ENCODE data around the gene FNDC3A.

FNDC3A gene

DNA sequence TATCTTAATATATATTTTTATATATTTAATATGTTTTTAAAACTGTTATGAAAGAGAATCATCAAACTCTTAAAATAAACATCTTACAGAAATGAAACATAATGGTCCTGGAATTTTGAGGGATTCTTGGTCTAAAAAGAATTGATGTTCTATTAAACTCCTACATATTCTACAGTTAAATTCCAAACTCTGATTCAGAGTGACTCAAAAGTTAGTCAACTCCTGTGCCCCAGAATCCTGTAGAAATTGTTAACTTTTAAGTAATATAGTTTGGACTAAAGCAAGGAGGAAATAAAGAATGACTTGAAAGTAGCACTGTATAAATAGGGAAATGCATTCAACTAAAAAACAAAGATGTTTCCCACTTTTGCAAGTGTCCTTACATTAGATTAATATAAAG lies 47.7 kb downstream of the FNDC3A start:
- in situ Hi-C loops (cut with HindIII; ENCODE audit: low pct_unique_long_range_greater_than_20kb, low sequenced_read_pairs) = no loop called here
- no peak for TF ChIP-seq JUND (IDR thresholded peaks at IDR 0.05; ENCODE audit: low read depth)
- no peak for DNase-seq (ENCODE audit: low read depth in 1 of 2, low spot score in 1 of 2)

GRCh38 chr13:49026851-49027250 lies 51.1 kb downstream of the FNDC3A start:
- no peak for DNase-seq (ENCODE audit: low read depth in 1 of 2, low spot score in 1 of 2)
- in situ Hi-C loops (cut with HindIII; ENCODE audit: low pct_unique_long_range_greater_than_20kb, low sequenced_read_pairs) = no loop called here
- TF ChIP-seq JUND (IDR thresholded peaks at IDR 0.05; ENCODE audit: low read depth) = no peak

GRCh38 chr13:49029570-49029969 lies 53.9 kb downstream of the FNDC3A start:
- in situ Hi-C loops (cut with HindIII; ENCODE audit: low pct_unique_long_range_greater_than_20kb, low sequenced_read_pairs) = no loop called here
- no peak for DNase-seq (ENCODE audit: low read depth in 1 of 2, low spot score in 1 of 2)
- TF ChIP-seq JUND (IDR thresholded peaks at IDR 0.05; ENCODE audit: low read depth) = no peak

DNA sequence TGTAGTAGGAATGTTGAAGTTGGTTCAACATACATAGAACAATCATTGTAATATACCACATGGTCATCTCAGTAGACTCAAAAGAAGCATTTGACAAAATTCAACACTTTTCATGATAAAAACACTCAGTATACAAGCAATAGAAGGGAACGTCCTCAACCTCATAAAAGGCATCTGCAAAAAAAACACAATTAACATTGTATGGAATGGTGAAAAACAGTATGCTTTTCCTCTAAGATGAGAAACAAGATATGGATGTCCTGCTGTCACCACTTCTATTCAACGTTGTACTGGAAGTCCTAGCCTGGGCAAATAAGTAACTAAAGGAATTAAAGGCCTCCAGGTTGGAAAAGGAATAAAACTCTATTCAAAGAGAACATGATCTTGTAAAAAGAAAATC lies 54.5 kb downstream of the FNDC3A start:
- TF ChIP-seq JUND (IDR thresholded peaks at IDR 0.05; ENCODE audit: low read depth) = no peak
- no peak for DNase-seq (ENCODE audit: low read depth in 1 of 2, low spot score in 1 of 2)
- in situ Hi-C loops (cut with HindIII; ENCODE audit: low pct_unique_long_range_greater_than_20kb, low sequenced_read_pairs) = no loop called here

GRCh38 chr13:49040872-49041271 lies 65.2 kb downstream of the FNDC3A start:
- in situ Hi-C loops (cut with HindIII; ENCODE audit: low pct_unique_long_range_greater_than_20kb, low sequenced_read_pairs) = no loop called here
- no peak for TF ChIP-seq JUND (IDR thresholded peaks at IDR 0.05; ENCODE audit: low read depth)
- no peak for DNase-seq (ENCODE audit: low read depth in 1 of 2, low spot score in 1 of 2)

DNA sequence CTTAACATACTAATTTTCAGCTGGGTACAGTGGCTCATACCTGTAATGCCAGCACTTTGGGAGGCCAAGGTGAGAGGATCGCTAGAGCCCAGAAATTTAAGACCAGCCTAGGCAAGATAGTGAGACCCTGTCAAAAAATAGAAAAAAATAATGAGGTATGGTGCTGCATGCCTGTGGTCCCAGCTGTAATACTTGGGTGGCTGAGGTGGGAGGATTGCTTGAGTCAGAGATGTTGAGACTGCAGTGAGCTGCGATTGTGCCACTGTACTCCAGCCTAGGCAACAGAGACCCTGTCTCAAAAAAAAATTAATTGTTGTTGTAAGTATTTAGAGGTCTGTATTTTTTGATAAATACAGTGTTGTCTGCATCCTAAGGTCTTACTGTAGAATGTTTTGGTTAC lies 66.8 kb downstream of the FNDC3A start:
- DNase-seq (ENCODE audit: low read depth in 1 of 2, low spot score in 1 of 2) = no peak
- in situ Hi-C loops (cut with HindIII; ENCODE audit: low pct_unique_long_range_greater_than_20kb, low sequenced_read_pairs) = no loop called here
- TF ChIP-seq JUND (IDR thresholded peaks at IDR 0.05; ENCODE audit: low read depth) = no peak

DNA sequence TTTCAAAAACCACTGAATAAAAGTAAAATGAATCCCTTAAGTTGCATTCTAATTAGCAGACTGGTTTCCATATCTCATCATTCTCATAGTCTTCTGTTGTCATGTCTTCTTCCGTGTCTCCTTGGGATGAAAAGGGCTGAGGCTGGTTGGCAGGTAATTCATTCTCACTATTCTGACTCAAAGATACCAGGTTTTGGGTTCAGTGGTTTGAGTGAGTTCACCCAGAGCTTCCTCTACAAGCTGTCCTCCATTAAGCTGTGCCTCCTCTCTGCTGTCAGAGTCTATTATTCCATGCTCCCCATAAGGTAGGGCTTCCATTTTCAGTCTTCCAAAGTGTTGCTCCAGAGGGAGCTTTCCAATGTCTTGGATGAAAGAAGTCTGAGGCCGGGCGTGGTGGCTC lies 68.3 kb downstream of the FNDC3A start:
- no peak for DNase-seq (ENCODE audit: low read depth in 1 of 2, low spot score in 1 of 2)
- in situ Hi-C loops (cut with HindIII; ENCODE audit: low pct_unique_long_range_greater_than_20kb, low sequenced_read_pairs) = no loop called here
- no peak for TF ChIP-seq JUND (IDR thresholded peaks at IDR 0.05; ENCODE audit: low read depth)

- TF ChIP-seq JUND (IDR thresholded peaks at IDR 0.05; ENCODE audit: low read depth) = no peak
- DNase-seq (ENCODE audit: low read depth in 1 of 2, low spot score in 1 of 2) = no peak
- in situ Hi-C loops (cut with HindIII; ENCODE audit: low pct_unique_long_range_greater_than_20kb, low sequenced_read_pairs) = no loop called here
Observed at GRCh38 chr13:49044836-49045235, 69.1 kb downstream of the FNDC3A start.

DNA sequence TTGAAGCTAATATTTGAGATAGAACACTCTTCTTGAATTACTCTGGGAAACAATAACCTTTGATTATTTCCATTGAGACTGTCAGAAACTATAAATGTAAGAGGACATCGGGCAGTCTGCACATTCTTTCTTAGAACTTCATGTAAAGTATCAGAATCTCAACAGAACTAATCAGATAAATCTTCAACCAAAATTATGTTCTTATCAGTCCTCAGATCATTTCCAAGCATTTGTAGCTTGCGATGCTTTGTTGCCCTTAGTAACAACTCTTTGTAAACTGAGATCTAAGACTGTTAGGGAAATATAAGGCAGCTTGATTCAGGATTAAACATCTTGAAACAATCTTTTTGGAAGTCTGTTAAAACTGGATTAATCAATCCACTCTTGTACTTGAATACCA lies 70.3 kb downstream of the FNDC3A start:
- in situ Hi-C loops (cut with HindIII; ENCODE audit: low pct_unique_long_range_greater_than_20kb, low sequenced_read_pairs) = no loop called here
- no peak for DNase-seq (ENCODE audit: low read depth in 1 of 2, low spot score in 1 of 2)
- TF ChIP-seq JUND (IDR thresholded peaks at IDR 0.05; ENCODE audit: low read depth) = no peak

GRCh38 chr13:49046519-49046918 lies 70.8 kb downstream of the FNDC3A start:
- TF ChIP-seq JUND (IDR thresholded peaks at IDR 0.05; ENCODE audit: low read depth) = no peak
- in situ Hi-C loops (cut with HindIII; ENCODE audit: low pct_unique_long_range_greater_than_20kb, low sequenced_read_pairs) = no loop called here
- no peak for DNase-seq (ENCODE audit: low read depth in 1 of 2, low spot score in 1 of 2)

- in situ Hi-C loops (cut with HindIII; ENCODE audit: low pct_unique_long_range_greater_than_20kb, low sequenced_read_pairs) = no loop called here
- TF ChIP-seq JUND (IDR thresholded peaks at IDR 0.05; ENCODE audit: low read depth) = no peak
- no peak for DNase-seq (ENCODE audit: low read depth in 1 of 2, low spot score in 1 of 2)
Observed at GRCh38 chr13:49052813-49053212, 77.1 kb downstream of the FNDC3A start.

GRCh38 chr13:49053215-49053614 lies 77.5 kb downstream of the FNDC3A start:
- in situ Hi-C loops (cut with HindIII; ENCODE audit: low pct_unique_long_range_greater_than_20kb, low sequenced_read_pairs) = no loop called here
- DNase-seq (ENCODE audit: low read depth in 1 of 2, low spot score in 1 of 2) = no peak
- no peak for TF ChIP-seq JUND (IDR thresholded peaks at IDR 0.05; ENCODE audit: low read depth)

- in situ Hi-C loops (cut with HindIII; ENCODE audit: low pct_unique_long_range_greater_than_20kb, low sequenced_read_pairs) = no loop called here
- TF ChIP-seq JUND (IDR thresholded peaks at IDR 0.05; ENCODE audit: low read depth) = no peak
- no peak for DNase-seq (ENCODE audit: low read depth in 1 of 2, low spot score in 1 of 2)
Observed at GRCh38 chr13:49053906-49054305, 78.2 kb downstream of the FNDC3A start.

- in situ Hi-C loops (cut with HindIII; ENCODE audit: low pct_unique_long_range_greater_than_20kb, low sequenced_read_pairs) = no loop called here
- no peak for DNase-seq (ENCODE audit: low read depth in 1 of 2, low spot score in 1 of 2)
- TF ChIP-seq JUND (IDR thresholded peaks at IDR 0.05; ENCODE audit: low read depth) = no peak
Observed at GRCh38 chr13:49055021-49055420, 79.3 kb downstream of the FNDC3A start.

Measured in T47D (cell line).